IMR-90 (cell line): ENCODE results near the gene HYAL2. TPM values are rescaled to one million over a fixed set of nuclear protein-coding genes. Genes with fewer than 3 reads are reported as not detected.

Experiments used
- ATAC-seq: fragments of 200-7000 bp; cut with Tn5 transposase; 2 replicates; pipeline ENCODE4 v1.9.1; 2020; ENCODE audit warnings: low read depth, mild to moderate bottlenecking, moderate library complexity
- BruUV-seq: library from RNA; stranded (reverse); fragments of 400-500 nt; replicated peaks from 2 replicates; lab custom pipeline; 2021; lab: Mats Ljungman, UMichigan
- CTCF ChIA-PET: fragments of 300-600 bp; formaldehyde crosslinking; extraction: SDS; loops from one replicate; lab custom pipeline; 2021; ENCODE audit warnings: antibody characterized with exemption; lab: Yijun Ruan, JAX
- POLR2A ChIA-PET: fragments of 300-600 bp; sonication (Branson Sonifier 250); formaldehyde crosslinking; loops from one replicate; lab custom pipeline; 2022; ENCODE audit warnings: antibody characterized with exemption; ENCODE audit not compliant: unreplicated experiment; lab: Charles Lee
- DNase-seq: peaks from one replicate; pipeline ENCODE4 v3.0.0; 2013
- H2AFZ ChIP-seq: replicated peaks from 2 replicates; pipeline ENCODE3; 2013; ENCODE audit warnings: low read length, mild to moderate bottlenecking; ENCODE audit not compliant: poor library complexity
- H2AK5ac ChIP-seq: 2 replicates; pipeline ENCODE4 v1.6.1; 2013; ENCODE audit warnings: low read depth, low read length, inconsistent platforms
- H2AK9ac ChIP-seq: replicated peaks from 2 replicates; pipeline ENCODE3; 2013; ENCODE audit warnings: mild to moderate bottlenecking, low read depth, low read length, moderate library complexity; ENCODE audit not compliant: poor library complexity
- H2BK120ac ChIP-seq: 2 replicates; pipeline ENCODE4 v1.6.1; 2013; ENCODE audit warnings: low read depth, low read length, inconsistent platforms
- H2BK15ac ChIP-seq: 3 replicates; pipeline ENCODE4 v1.6.1; 2013; ENCODE audit warnings: low read depth, low read length, inconsistent platforms
- H2BK20ac ChIP-seq: 2 replicates; pipeline ENCODE4 v1.6.1; 2013; ENCODE audit warnings: low read depth, mild to moderate bottlenecking, inconsistent platforms, low read length, moderate library complexity
- H2BK5ac ChIP-seq: 2 replicates; pipeline ENCODE4 v1.6.1; 2013; ENCODE audit warnings: mild to moderate bottlenecking, low read depth, low read length, inconsistent platforms; ENCODE audit not compliant: poor library complexity, severe bottlenecking
- H3K14ac ChIP-seq: replicated peaks from 2 replicates; pipeline ENCODE4 v1.6.1; 2013; ENCODE audit warnings: low read depth, low read length, inconsistent platforms
- H3K18ac ChIP-seq: 2 replicates; pipeline ENCODE4 v1.6.1; 2013; ENCODE audit warnings: low read depth, low read length, control low read depth
- H3K23ac ChIP-seq: 2 replicates; pipeline ENCODE4 v1.6.1; 2013; ENCODE audit warnings: low read depth, low read length, inconsistent platforms
- H3K27ac ChIP-seq: 2 replicates; pipeline ENCODE4 v1.5.1; 2013; ENCODE audit warnings: mild to moderate bottlenecking, control low read depth, low read length; ENCODE audit not compliant: insufficient read depth
- H3K27me3 ChIP-seq: 2 replicates; pipeline ENCODE4 v1.6.1; 2013; ENCODE audit warnings: low read length; ENCODE audit not compliant: control insufficient read depth, insufficient read depth
- H3K36me3 ChIP-seq: 2 replicates; pipeline ENCODE4 v1.6.1; 2013; ENCODE audit warnings: low read length, mixed read lengths; ENCODE audit not compliant: control insufficient read depth, insufficient read depth
- H3K4ac ChIP-seq: 2 replicates; pipeline ENCODE4 v1.6.1; 2013; ENCODE audit warnings: low read depth, low read length, inconsistent platforms
- H3K4me1 ChIP-seq: 2 replicates; pipeline ENCODE4 v1.6.1; 2013; ENCODE audit warnings: low read length, mixed read lengths; ENCODE audit not compliant: control insufficient read depth, insufficient read depth
- H3K4me2 ChIP-seq: 2 replicates; pipeline ENCODE4 v1.6.1; 2013; ENCODE audit warnings: low read depth, mild to moderate bottlenecking, control low read depth, low read length, moderate library complexity
- H3K4me3 ChIP-seq: 2 replicates; pipeline ENCODE4 v1.5.1; 2013; ENCODE audit warnings: low read depth, mild to moderate bottlenecking, control low read depth, low read length, moderate library complexity; ENCODE audit not compliant: insufficient read depth
- H3K56ac ChIP-seq: 2 replicates; pipeline ENCODE4 v1.6.1; 2013; ENCODE audit warnings: low read length, inconsistent platforms; ENCODE audit not compliant: insufficient read depth; ENCODE audit errors: extremely low read depth
- H3K79me1 ChIP-seq, 2 experiments: 2 replicates each; pipeline ENCODE4 v1.6.1; 2013; ENCODE audit warnings: low read length in 2 of 2, inconsistent platforms in 1 of 2, low read depth in 1 of 2
- H3K9ac ChIP-seq: 2 replicates; pipeline ENCODE4 v1.6.1; 2013; ENCODE audit warnings: low read depth, low read length, control low read depth
- H3K9me1 ChIP-seq: 2 replicates; pipeline ENCODE4 v1.6.1; 2013; ENCODE audit warnings: low read length, inconsistent platforms; ENCODE audit not compliant: insufficient read depth
- H3K9me3 ChIP-seq: 2 replicates; pipeline ENCODE4 v1.6.1; 2013; ENCODE audit warnings: low read length; ENCODE audit not compliant: control insufficient read depth, insufficient read depth
- H4K20me1 ChIP-seq: 2 replicates; pipeline ENCODE4 v1.6.1; 2013; ENCODE audit warnings: low read length, inconsistent platforms; ENCODE audit not compliant: insufficient read depth
- H4K5ac ChIP-seq: 2 replicates; pipeline ENCODE4 v1.6.1; 2013; ENCODE audit warnings: mild to moderate bottlenecking, low read depth, low read length, control low read depth
- H4K8ac ChIP-seq, 2 experiments: 2 replicates each; pipeline ENCODE4 v1.6.1; 2013; ENCODE audit warnings: low read depth in 2 of 2, low read length in 2 of 2, control low read depth in 1 of 2, inconsistent platforms in 1 of 2
- H4K91ac ChIP-seq: 2 replicates; pipeline ENCODE4 v1.6.1; 2013; ENCODE audit warnings: low read depth, low read length, inconsistent platforms; ENCODE audit not compliant: insufficient read depth
- CEBPB ChIP-seq: IDR thresholded peaks from 2 replicates; pipeline ENCODE4 v1.6.1; 2012; ENCODE audit warnings: low read depth, low read length, improper control_type of control experiment
- POLR2A ChIP-seq: IDR thresholded peaks from 2 replicates; pipeline ENCODE4 v1.6.1; 2012; ENCODE audit warnings: mild to moderate bottlenecking, low read depth, low read length
- RAD21 ChIP-seq: IDR thresholded peaks from 2 replicates; pipeline ENCODE4 v1.6.1; 2012; ENCODE audit warnings: low read length, improper control_type of control experiment
- RFX5 ChIP-seq: IDR thresholded peaks from 2 replicates; pipeline ENCODE4 v1.8.0; 2012; ENCODE audit warnings: low read depth, mild to moderate bottlenecking, low read length, moderate library complexity
- WGBS, 2 experiments: methylation state at CpG; one replicate each; pipeline versions ENCODE4 v1.1.5 to v1.1.7; 2013; ENCODE audit warnings: missing lambda C conversion rate in 2 of 2; ENCODE audit not compliant: insufficient read length in 1 of 2; ENCODE audit errors: extremely low coverage in 2 of 2; 5-methylcytosine and 5-hydroxymethylcytosine counted together
- dilution Hi-C: fragments of 300-500 bp; cut with HindIII; formaldehyde crosslinking; loops from one replicate; pipeline ENCODE4 v1.14.3; 2018; ENCODE audit warnings: low sequenced_read_pairs; ENCODE audit not compliant: unreplicated experiment
- in situ Hi-C: fragments of 300-500 bp; cut with MboI; formaldehyde crosslinking; loops from 3 replicates; pipeline ENCODE4 v1.14.3; 2019; ENCODE audit warnings: low sequenced_read_pairs, inconsistent platforms, mixed read lengths
- intact Hi-C: fragments of 100-400 bp; cut with micrococcal nuclease; formaldehyde crosslinking; loops from 2 replicates; pipeline ENCODE4 v1.10.0; 2022
- polyA plus RNA-seq, 3 experiments: library from polyadenylated mRNA; depleted of rRNA; stranded (reverse); fragments of >200 nt; gene quantifications; 2 replicates each; pipeline ENCODE4 v1.2.3, GENCODE V29; 2012; ENCODE audit warnings: low replicate concordance in 1 of 3
- total RNA-seq: library from RNA; depleted of rRNA; stranded (reverse); fragments of >200 nt; gene quantifications from 2 replicates; pipeline ENCODE4 v1.2.3, GENCODE V29; 2012

The HYAL2 gene
- total and polyA plus RNA-seq, 2 of the 4 experiments (the other 2 are of a cell fraction) = 56.8 to 104 TPM

GRCh38 chr3:50276762-50277101 is 45.8 kb downstream of the HYAL2 start:
- no peak overlapping the region for H2AK5ac ChIP-seq
- CTCF ChIA-PET = no interaction called here
- H3K4me1 ChIP-seq = 0 out of 2 replicates have a peak, but pooled peaks cover 2% of the 10 kb centered on the region
- no peak overlapping the region for H4K5ac ChIP-seq
- H3K18ac ChIP-seq = no peak overlapping the region
- no peak overlapping the region for H2BK120ac ChIP-seq
- H3K23ac ChIP-seq = no peak overlapping the region
- H2BK15ac ChIP-seq = no peak overlapping the region
- 84% methylated on average over 15 of the region's 17 CpGs; no CpG with 5 or more reads in 1 of the 2 experiments for WGBS, 2 experiments
- H3K79me1 ChIP-seq = no peaks in the 10 kb centered on the region
- no peak overlapping the region for H2AFZ ChIP-seq
- no peak overlapping the region for H3K4me3 ChIP-seq
- no peaks in the 10 kb centered on the region for H3K9me3 ChIP-seq
- no peak overlapping the region for H3K9ac ChIP-seq
- no peak overlapping the region for H4K91ac ChIP-seq
- H3K9me1 ChIP-seq = no peaks in the 10 kb centered on the region
- no peak overlapping the region for H2BK20ac ChIP-seq
- no peak overlapping the region for H4K8ac ChIP-seq
- DNase-seq (no peak), ATAC-seq (no peak)
- no peak overlapping the region for H2BK5ac ChIP-seq
- H3K4ac ChIP-seq = no peak overlapping the region
- no peaks in the 10 kb centered on the region for H3K27me3 ChIP-seq
- H3K36me3 ChIP-seq = peaks cover 18% of the 10 kb centered on the region; the same call in 1 of the 2 replicates
- H2AK9ac ChIP-seq = no peak overlapping the region
- in situ Hi-C loops = no loop called here
- intact Hi-C loops = no loop called here
- TF ChIP-seq POLR2A = no peak
- no peak for TF ChIP-seq RFX5
- no peak for TF ChIP-seq RAD21
- TF ChIP-seq CEBPB = no peak
- no peaks in the 10 kb centered on the region for H4K20me1 ChIP-seq
- BruUV-seq = no TSS peak
- dilution Hi-C loops = no loop called here
- H3K14ac ChIP-seq = no peak overlapping the region
- H3K27ac ChIP-seq = no peak overlapping the region
- H3K56ac ChIP-seq = no peak overlapping the region
- POLR2A ChIA-PET = no interaction called here
- H3K4me2 ChIP-seq = no peak overlapping the region
